A673 (cell line): Measurements from ENCODE around the gene PLAA. TPM values are rescaled to one million over a fixed set of nuclear protein-coding genes. Genes with fewer than 3 reads are reported as not detected.
"Not testable (repeated sequence)": the region's sequence is repeated elsewhere in the genome, so short reads cannot be mapped to it uniquely, and the experiment has no call there.

Experiments used
- BruUV-seq: library from RNA; stranded (reverse); fragments of 400-500 nt; replicated peaks from 2 replicates; lab custom pipeline; 2021; lab: Mats Ljungman, UMichigan
- CTCF ChIA-PET: fragments of 300-600 bp; sonication (Branson Sonifier 250); formaldehyde crosslinking; loops from one replicate; lab custom pipeline; 2022; ENCODE audit warnings: antibody characterized with exemption; lab: Charles Lee
- POLR2A ChIA-PET: fragments of 300-600 bp; sonication (Branson Sonifier 250); formaldehyde crosslinking; loops from one replicate; lab custom pipeline; 2022; ENCODE audit warnings: antibody characterized with exemption; ENCODE audit not compliant: low non-redundant PET; lab: Charles Lee
- DNase-seq: peaks from one replicate; pipeline ENCODE4 v3.0.0-alpha.2; 2015; ENCODE audit warnings: low spot score
- H3K27ac ChIP-seq: fragments of 200-600 bp; sonication (generic); 2 replicates; pipeline ENCODE4 v1.5.1; 2016; ENCODE audit warnings: mixed run types, low read depth, mild to moderate bottlenecking, mixed read lengths, antibody characterized with exemption, low read length; ENCODE audit not compliant: poor library complexity, severe bottlenecking
- H3K27me3 ChIP-seq: fragments of 200-600 bp; sonication (generic); replicated peaks from 2 replicates; pipeline ENCODE4 v1.6.1; 2017; ENCODE audit warnings: mixed run types, low read depth, mild to moderate bottlenecking, mixed read lengths, antibody characterized with exemption, low read length; ENCODE audit not compliant: insufficient read depth, poor library complexity
- H3K36me3 ChIP-seq: fragments of 200-600 bp; sonication (generic); 2 replicates; pipeline ENCODE4 v1.6.1; 2016; ENCODE audit warnings: mixed run types, mild to moderate bottlenecking, mixed read lengths, antibody characterized with exemption, low read length; ENCODE audit not compliant: insufficient read depth, poor library complexity, severe bottlenecking
- H3K4me1 ChIP-seq: fragments of 200-600 bp; sonication (generic); 2 replicates; pipeline ENCODE4 v1.6.1; 2017; ENCODE audit warnings: mixed run types, mild to moderate bottlenecking, mixed read lengths, antibody characterized with exemption, low read length; ENCODE audit not compliant: insufficient read depth, poor library complexity, severe bottlenecking
- H3K4me3 ChIP-seq: fragments of 200-600 bp; sonication (generic); 2 replicates; pipeline ENCODE4 v1.5.1; 2016; ENCODE audit warnings: low read depth, mixed run types, mild to moderate bottlenecking, mixed read lengths, low read length; ENCODE audit not compliant: poor library complexity, severe bottlenecking
- H3K9me3 ChIP-seq: fragments of 200-600 bp; sonication (generic); 2 replicates; pipeline ENCODE4 v1.6.1; 2016; ENCODE audit warnings: mixed run types, low read depth, mild to moderate bottlenecking, mixed read lengths, antibody characterized with exemption, low read length; ENCODE audit not compliant: poor library complexity, severe bottlenecking
- CTCF ChIP-seq: fragments of 300-800, 200-600 bp; sonication (generic); conservative IDR thresholded peaks from 2 replicates; pipeline ENCODE4 v1.5.1; 2017; ENCODE audit warnings: low read depth, mild to moderate bottlenecking, antibody characterized with exemption, low read length, moderate library complexity, mixed read lengths
- EZH2 ChIP-seq: fragments of 200-600 bp; sonication (generic); IDR thresholded peaks from 2 replicates; pipeline ENCODE4 v1.6.1; 2017; ENCODE audit warnings: borderline replicate concordance, low read depth, mild to moderate bottlenecking, mixed read lengths, antibody characterized with exemption, low read length; ENCODE audit not compliant: poor library complexity, severe bottlenecking
- intact Hi-C: fragments of 100-400 bp; cut with micrococcal nuclease; formaldehyde crosslinking; loops from one replicate; pipeline ENCODE4 v1.10.0; 2022; ENCODE audit not compliant: unreplicated experiment
- total RNA-seq: library from RNA; stranded (reverse); gene quantifications from 2 replicates; pipeline ENCODE4 v1.2.3, GENCODE V29; 2021

PLAA gene
- total RNA-seq, 1 experiment from 2014 or later = 36.4 TPM

GRCh38 chr9:26882154-26882553 lies 64.9 kb downstream of the PLAA start:
- H3K27me3 ChIP-seq = no peaks in the 10 kb centered on the region
- no peaks in the 10 kb centered on the region for H3K4me1 ChIP-seq
- CTCF ChIA-PET = no interaction called here
- BruUV-seq = no TSS peak
- no peak for DNase-seq
- no peak overlapping the region for H3K4me3 ChIP-seq
- H3K27ac ChIP-seq = no peak overlapping the region
- no peaks in the 10 kb centered on the region for H3K36me3 ChIP-seq
- no peak for TF ChIP-seq CTCF
- TF ChIP-seq EZH2 = no peak
- H3K9me3 ChIP-seq = no peaks in the 10 kb centered on the region
- intact Hi-C loops = no loop called here
- POLR2A ChIA-PET = no interaction called here

GRCh38 chr9:26880262-26880661 lies 66.8 kb downstream of the PLAA start:
- BruUV-seq = no TSS peak
- Histone ChIP-seq H3K27ac (no peak overlapping the region), H3K27me3 (no peaks in the 10 kb centered on the region), H3K4me1 (no peaks in the 10 kb centered on the region), H3K9me3 (no peaks in the 10 kb centered on the region), H3K4me3 (no peak overlapping the region), H3K36me3 (no peaks in the 10 kb centered on the region)
- intact Hi-C loops = no loop called here
- POLR2A ChIA-PET = no interaction called here
- no peak for DNase-seq
- no peak for TF ChIP-seq CTCF
- CTCF ChIA-PET = no interaction called here

- BruUV-seq, H3K36me3 ChIP-seq, POLR2A ChIA-PET, H3K9me3 ChIP-seq, intact Hi-C loops, H3K27ac ChIP-seq, CTCF ChIA-PET, H3K4me3 ChIP-seq, H3K27me3 ChIP-seq, H3K4me1 ChIP-seq, DNase-seq: not testable (repeated sequence)
These were observed 71.9 kb downstream of the PLAA start for GRCh38 chr9:26875155-26875554.

GRCh38 chr9:26870292-26870691 lies 76.8 kb downstream of the PLAA start:
- no peaks in the 10 kb centered on the region for H3K4me1 ChIP-seq
- no peaks in the 10 kb centered on the region for H3K36me3 ChIP-seq
- DNase-seq = no peak
- CTCF ChIA-PET = no interaction called here
- POLR2A ChIA-PET = interaction anchor here (0.7 kb wide), 1 partner anchor 729 kb away, joined by 6 read pairs; no protein-coding TSS in a partner anchor
- no peak overlapping the region for H3K27ac ChIP-seq
- TF ChIP-seq EZH2 = no peak
- TF ChIP-seq CTCF = no peak
- H3K27me3 ChIP-seq = no peaks in the 10 kb centered on the region
- H3K4me3 ChIP-seq = no peak overlapping the region
- no TSS peak for BruUV-seq
- H3K9me3 ChIP-seq = no peaks in the 10 kb centered on the region
- intact Hi-C loops = no loop called here
